RKO (cell line): ENCODE data around the gene SLC4A11.
A peak's percentile ranks its signal among the peaks of the same experiment; 100 is the strongest.

Experiments
- DNase-seq: peaks from one replicate; pipeline ENCODE4 v3.0.0-alpha.2; 2016; ENCODE audit warnings: low spot score

SLC4A11 gene

DNA sequence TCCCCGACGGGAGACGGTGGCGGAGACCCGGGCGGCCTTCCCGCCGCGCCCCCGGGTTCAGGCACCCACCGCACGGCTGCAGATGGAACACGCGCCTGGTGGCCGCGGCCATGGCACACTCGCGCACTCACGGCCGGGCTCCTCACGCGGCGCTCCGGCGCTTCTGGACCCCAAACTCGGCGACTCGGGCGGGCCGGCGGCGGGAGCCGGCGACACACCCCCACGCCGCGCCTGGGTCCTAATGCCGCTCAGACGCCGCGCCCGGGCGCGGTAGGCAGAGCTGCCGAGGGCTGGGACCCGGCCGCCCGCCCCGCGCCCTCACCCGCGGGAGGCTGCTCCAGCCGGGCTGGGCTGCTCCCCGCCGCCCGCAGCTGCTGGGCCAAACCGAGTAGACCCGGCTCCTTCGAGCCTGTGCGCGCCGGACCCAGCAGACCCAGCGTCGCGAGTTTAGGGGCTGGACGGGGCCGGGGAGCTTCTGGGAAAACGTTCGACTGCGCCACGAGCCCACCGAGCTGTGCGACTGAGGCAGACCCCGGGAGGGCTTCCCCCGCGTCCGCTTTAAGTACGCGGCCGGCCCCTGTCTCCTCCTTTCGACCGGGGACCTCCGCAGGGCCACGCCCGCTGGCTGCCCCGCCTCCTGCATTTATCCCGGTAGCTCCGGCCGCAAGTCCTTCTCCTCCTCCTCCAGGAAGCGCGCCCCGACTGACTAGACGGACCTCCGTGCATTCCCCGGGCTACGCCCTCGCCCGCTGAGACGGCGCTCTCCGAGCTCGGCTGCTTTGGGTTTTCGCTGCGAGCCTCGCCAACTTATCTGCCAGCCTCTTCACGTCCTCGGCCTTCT, at the start of gene SLC4A11:
TSS of gene SLC4A11 (minus strand) at position 165 of the 841 bp plus-strand sequence. CDS start at position 112, 53 bp downstream.
- DNase-seq = peak; percentile 85

DNA sequence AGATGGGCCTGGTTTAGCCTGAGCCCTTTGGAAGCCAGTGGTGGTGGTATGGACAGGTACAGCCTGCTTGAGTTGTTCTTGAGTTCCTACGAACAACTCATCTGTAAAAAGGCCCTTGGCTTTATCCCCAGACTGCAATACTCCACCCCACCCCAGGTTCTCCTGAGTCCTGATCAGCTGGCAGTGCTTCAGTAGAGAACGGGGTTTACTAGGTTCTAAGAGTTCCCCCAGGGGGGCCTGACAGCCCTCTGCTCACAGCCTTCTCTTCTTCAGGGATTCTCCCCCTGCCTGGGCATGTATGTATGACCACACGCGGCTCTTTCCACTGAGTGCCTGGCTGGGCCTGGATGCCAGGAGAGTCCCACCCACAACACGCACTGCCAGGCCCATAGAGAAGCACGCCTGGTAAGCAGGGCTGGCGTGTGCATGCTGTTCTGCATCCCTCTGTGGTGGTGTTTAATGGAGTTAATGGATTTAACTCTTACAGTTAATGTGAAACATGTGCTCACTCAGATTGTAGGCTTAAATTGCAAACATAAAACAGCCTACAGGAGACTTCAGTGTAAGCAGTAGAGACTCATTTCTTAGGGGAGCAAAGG, 44.3 kb upstream of the SLC4A11 start:
- no peak for DNase-seq

GRCh38 chr20:3282271-3283221, 43.6 kb upstream of the SLC4A11 start:
- DNase-seq = no peak

GRCh38 chr20:3281437-3281836, 42.4 kb upstream of the SLC4A11 start:
- no peak for DNase-seq

DNA sequence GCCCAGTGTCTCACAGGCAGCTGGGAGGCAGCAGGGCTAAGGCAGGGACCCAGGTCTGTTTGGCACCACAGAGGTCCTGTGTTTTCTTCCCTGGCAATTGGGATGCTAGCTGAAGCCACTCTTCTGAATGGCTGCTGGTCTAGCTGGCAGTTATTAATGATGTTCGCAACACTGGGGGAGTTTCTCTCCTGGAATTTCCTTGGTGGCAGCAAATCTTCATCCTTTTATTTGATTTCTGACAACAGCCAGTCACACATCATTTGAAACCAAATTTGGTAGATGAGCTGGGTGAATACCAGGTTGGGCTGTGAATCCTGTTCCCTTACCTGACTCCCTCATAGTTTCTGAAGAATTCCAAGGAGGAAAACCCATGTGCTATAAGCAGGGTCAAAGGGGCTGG, 40.8 kb upstream of the SLC4A11 start:
- DNase-seq = no peak

- DNase-seq = no peak
These were observed 38.9 kb upstream of the SLC4A11 start for GRCh38 chr20:3277686-3278465.

GRCh38 chr20:3276680-3277015, 37.7 kb upstream of the SLC4A11 start:
- peak; percentile 56 for DNase-seq

DNA sequence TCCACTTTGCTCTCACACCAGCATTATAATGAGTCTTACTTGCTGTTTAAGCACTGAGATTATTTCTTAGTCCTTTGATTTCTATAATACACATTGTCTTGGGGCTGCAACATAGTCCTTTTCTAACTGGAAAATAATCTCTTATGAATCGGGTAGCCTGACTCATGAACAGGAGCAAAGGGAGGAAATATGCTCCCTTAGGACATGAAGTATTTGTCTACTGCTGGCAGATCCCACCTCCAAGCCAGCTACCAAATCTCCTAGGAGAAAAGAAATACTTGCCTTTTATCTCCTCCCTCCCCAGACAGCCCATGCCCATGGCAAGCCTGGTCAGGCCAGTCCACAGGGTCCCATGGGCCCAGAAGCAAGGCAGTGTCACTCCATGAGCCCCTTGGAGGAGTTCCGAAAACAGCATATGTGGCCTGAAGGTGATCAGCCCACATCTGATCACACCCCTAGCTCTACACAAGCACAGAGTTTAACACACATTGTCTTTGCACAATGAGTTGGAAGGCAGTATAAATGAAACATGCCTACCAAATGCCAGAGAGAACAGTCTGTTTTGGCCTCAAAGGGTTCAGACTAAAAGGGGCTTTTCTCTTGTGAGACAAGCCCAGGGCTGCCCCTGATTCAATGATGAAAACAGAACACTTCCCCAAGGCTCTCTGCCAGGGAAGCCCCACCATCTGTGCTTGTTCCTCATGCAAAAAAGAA, 37.1 kb upstream of the SLC4A11 start:
- DNase-seq = no peak

- DNase-seq = no peak
These were observed 36.3 kb upstream of the SLC4A11 start for GRCh38 chr20:3275064-3275935.

DNA sequence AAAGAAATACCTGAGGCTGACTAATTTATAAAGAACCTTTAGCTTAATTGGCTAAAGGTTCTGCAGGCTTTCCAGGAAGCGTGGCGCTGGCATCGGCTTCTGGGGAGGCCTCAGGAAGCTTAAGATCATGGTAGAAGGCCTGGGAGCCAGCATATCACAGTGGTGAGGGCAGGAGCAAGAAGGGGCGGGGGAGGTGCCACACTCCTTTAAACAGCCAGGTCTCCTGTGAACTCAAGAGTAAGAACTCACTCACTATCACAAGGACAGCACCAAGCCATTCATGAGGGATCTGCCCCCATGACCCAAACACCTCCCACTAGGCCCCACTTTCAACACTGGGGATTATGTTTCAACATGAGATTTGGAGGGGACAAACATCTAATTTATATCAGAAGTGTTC, 34.4 kb upstream of the SLC4A11 start:
- DNase-seq = no peak

DNA sequence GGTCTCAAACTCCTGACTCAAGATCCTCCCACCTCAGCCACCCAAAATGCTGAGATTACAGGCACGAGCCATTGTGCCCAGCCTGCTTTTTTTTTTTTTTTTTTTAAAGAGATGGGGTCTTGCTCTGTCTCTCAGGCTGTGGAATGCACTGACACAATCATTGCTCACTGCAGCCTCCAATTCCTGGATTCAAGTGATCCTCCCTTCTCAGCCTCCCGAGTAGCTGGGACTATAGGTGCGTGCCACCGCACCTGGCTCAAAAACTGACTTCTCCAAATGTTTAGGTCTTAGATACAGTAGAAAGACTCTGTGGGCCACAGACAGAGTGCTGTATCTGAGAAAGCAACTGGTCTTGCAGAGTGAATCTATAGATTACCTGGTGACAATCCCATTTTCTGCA, 31.1 kb upstream of the SLC4A11 start:
- no peak for DNase-seq

- peak; percentile 17 for DNase-seq
These were observed 23.6 kb upstream of the SLC4A11 start for GRCh38 chr20:3262566-3262965.

- DNase-seq = no peak
These were observed 19.4 kb upstream of the SLC4A11 start for GRCh38 chr20:3258429-3258828.

- DNase-seq = no peak
These were observed 16.7 kb upstream of the SLC4A11 start for GRCh38 chr20:3255728-3256127.

DNA sequence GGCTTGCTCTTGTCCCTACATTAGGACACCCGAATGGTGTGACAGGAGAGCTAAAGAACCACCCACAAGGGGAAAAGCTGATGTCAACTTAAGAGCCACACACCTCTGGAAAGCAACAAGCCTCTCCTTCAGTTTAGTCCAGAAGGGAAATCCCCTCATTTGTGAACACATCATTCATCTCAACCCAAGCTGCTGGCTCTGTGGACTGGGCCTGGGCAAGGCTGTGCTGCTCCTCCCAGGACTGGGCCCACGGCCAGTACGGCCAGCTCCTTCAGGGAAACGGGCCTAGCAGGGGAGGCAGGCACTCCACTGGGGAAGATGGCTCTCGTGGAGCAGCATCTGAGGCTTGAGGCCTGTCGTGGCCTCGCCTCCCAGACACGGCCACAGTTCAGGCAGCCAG, 12.8 kb upstream of the SLC4A11 start:
- no peak for DNase-seq

DNA sequence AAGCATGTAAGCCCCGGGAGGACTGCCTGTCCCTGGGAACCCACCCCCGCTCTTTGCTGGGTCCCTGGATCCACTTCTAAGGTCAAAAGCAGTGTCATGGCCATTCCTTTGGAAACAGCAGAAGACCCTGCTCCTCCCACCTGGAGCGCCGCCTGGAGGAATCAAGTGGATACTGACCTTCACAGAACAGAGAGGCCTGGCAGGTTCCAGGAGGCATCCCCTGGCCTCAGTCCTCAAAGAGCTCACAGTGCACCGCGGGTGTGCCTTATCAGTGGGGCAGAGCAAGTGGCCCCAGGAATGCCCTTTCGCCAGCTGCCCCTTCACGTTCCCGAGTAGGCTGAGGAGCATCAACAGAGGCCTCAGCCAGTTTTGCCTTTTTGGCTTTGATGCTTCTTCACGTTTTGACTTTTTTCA, 11.1 kb upstream of the SLC4A11 start:
- DNase-seq = peak; percentile 45

DNA sequence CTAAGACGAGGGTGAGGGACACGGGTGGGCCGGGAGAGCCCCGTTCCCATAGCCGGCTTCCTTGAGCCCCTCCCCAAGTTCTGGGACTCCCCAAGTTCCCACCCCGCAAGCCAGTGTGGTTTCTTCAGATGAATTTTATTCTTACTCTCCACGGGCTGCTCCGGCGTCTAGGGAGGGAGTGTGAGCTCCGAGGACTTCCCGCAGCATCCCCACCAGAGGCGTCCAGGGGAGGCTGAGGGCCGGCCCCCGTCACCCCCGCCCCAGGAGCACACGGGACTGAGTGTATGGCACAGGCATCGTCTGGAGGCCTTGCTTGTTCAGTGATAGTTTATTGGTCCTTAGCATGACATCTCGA, 10.0 kb upstream of the SLC4A11 start:
- no peak for DNase-seq

DNA sequence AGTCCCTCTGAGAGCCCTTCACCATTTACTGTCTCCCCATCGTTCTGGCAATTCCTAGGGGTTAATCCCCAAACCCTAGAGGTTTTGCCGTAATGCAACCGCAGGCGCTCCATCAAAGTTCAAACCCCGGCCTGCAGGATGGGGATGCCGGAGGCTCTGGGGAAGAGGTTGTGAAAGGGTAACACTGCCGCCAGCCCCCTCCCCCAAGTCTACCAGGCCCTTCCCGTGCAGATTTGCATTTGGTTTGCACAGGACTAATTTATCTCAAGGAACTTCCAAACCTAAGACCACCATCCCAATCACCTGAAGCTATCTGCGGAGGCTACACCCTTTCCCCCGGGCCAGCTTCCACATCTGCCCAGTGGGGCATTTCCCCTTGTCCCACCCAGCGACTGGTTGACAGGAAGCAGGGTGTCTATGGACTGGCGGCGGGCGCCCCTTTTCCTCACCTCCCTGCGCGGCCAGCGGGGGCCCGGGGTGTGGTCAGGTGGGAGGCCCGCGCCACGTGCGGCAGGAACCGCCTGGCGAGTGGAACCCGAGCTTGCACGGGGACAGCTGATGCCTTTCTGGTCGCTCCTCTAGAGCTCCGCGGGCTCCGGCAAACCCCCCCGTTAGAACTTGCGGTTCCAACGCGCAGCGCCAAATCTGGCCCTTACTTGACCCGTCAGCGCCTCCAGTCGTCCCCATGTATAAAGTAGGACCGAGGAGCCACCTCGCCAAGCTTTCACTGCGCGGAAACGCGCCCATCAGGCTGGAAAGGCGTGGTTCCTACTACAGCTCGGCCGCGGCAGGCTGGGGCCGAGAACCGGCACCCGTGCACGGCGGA, 9.4 kb upstream of the SLC4A11 start:
- no peak for DNase-seq

- no peak for DNase-seq
These were observed 8.6 kb upstream of the SLC4A11 start for GRCh38 chr20:3247638-3248037.
